Activated T-helper 1 cell treated with anti-CD3 and anti-CD28 coated beads, Interleukin-2, amount 50 U/mL, for 16 hours (primary cell): ENCODE results near the gene PYHIN1.

Experiments used
- DNase-seq, 2 donors: peaks; one replicate each; pipeline ENCODE4 v3.0.0-alpha.2; 2020; ENCODE audit warnings: low read depth in 1 of 2, low spot score in 1 of 2

Gene PYHIN1

DNA sequence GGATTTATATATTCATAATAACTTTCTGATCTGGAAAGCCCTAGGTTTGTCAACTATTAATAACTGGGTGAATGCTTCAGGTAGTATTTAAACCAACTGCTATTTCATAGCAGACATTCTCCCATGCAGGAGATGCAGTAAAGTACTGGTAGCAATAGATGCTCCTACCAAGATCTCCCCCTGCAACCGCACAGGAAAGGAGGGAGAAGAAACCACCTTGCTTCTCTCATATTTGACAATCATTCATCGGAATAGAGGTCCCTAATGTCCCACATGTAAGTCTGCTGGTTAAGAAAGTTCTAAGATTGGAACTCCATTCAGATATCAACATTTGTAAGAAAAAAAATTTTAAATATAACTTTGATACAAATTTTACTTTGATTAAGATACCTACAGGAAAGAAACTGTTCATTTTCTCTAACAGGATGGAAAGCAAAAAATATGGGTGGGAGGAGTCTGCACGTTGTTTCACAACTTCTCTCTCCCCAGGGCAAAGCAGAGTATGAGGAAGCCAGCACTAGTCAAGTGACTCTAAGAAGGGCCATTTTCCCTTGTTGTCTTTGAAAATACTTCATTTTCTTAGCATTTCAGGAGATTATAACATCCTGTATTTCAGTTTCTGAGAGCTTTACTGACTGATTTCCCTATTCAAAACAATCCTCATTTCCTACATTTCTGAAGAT lies at the start of gene PYHIN1:
Gene PYHIN1 (plus strand): TSS at position 498 of the 683 bp plus-strand sequence. CDS start 5,359 bp downstream, outside the sequence.
- DNase-seq: no peak

- DNase-seq: no peak
Observed at GRCh38 chr1:158893654-158894053, 37.7 kb upstream of the PYHIN1 start.

GRCh38 chr1:158898722-158899121 lies 32.6 kb upstream of the PYHIN1 start:
- no peak for DNase-seq

GRCh38 chr1:158901623-158902022 lies 29.7 kb upstream of the PYHIN1 start:
- no peak for DNase-seq

DNA sequence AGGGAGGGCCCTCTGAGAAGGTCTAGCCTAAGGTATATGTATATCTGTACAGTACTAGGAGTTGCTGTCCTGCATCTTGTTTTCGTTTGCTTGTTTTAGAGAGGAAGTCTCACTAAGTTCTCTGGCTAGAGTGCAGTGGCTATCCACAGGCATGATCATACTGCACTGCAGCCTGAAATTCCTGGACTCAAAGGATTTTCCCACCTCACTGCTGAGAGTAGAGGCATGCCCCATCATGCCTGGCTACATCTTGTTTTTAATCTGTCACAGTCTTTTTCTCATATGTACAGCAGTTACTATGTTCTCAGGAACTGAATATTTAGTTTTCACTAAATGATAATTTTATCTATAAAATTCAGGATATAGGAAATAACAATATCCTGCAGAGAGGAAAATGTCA lies 15.3 kb upstream of the PYHIN1 start:
- DNase-seq: no peak

GRCh38 chr1:158924677-158925076 lies 6.7 kb upstream of the PYHIN1 start:
- DNase-seq: no peak

- DNase-seq: no peak
Observed at GRCh38 chr1:158930504-158930903, 848 bp upstream of the PYHIN1 start.

- no peak for DNase-seq
Observed at GRCh38 chr1:158932171-158932570, 819 bp downstream of the PYHIN1 start.

GRCh38 chr1:158933621-158934020 lies 2.3 kb downstream of the PYHIN1 start:
- no peak for DNase-seq

DNA sequence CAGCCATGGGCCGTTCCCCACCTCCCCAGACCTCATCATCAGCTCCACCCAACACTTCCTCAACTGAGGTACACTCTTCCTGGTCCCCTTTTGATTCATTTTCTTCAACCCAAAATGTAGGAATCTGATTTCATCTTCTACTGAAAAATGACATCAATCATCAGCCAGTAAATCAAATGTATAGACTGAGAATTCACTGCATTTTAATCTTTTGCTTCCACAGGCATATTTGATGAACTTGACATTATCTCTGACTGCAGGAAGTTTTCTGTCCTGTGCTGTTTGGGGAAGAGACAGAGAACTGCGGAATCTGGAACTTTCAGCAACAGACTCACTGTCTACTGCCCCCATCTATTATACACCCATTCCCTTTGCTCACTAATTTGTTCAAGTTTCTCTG lies 7.8 kb downstream of the PYHIN1 start:
- DNase-seq: no peak

DNA sequence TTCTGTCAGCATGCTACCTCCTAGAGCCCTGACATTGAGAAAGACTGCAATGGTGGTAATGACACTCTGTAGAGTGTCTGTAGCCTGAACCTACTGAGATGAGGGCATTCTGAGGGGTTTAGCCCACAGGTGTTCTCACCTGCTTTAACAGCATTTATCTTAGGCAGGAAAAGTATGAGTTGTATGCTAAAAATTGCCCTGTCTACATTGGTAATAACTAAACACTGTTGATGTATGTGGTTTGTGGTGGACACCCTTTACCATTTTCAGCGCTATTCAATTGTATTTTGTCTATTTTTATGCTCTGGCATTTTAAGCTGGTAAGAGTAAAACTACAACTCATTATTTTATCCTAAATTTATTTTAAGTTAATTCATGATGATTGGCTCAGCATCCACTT lies 10.0 kb downstream of the PYHIN1 start:
- no peak for DNase-seq

DNA sequence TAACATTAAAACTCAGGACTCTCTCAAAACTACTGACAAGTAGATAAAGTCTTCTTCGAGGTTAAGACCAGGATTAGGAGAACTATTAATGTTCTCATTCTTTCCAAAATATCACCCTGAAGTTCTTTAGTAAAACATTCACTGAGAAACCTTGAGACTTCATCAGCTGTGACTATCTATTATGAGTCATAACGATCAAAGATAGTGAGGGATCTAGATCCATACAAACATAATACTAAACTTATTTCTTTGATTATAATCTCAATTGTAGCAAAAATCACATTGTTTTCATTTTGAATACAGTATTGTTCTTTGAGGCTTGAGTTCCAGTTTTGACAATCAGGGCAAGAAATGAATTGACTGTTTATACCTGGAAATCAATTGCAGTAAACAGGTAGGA lies 11.1 kb downstream of the PYHIN1 start:
- DNase-seq: no peak

DNA sequence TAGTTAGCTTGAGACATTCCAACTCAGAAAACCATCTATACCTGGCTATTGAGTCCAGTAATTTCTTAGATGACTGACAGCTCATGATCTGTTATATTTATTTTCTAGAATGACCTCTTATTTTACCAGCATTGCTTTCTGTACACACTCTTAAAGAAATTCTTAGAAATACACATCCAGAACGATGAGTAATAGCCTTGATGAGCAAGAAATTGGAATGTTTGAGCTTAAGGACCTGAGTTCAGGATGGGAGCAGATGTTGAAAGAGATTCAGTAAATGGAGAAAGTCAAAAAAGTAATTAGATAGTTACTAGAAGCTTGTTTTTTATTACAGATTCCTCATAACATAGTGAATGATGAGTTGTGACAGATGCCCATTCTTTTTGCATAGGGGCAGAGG lies 11.7 kb downstream of the PYHIN1 start:
- DNase-seq: no peak

DNA sequence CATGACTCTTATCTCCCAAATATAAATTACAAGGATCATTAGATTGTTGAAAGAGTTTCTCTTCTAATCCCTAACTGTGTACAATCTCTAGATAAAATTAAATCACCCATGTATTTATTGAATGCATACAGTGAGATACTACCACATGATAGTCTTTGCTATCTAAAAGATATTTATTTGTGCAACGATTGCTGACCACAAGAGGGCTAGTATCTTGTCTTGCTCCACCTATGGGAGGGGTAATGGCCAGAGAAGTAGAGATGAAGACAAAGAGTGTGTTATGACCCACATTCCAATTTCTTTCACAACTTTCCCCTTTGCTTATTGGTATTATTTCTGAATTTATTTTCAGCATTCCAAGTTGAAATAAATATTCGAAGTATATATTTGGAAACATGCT lies 13.7 kb downstream of the PYHIN1 start:
- DNase-seq: no peak

DNA sequence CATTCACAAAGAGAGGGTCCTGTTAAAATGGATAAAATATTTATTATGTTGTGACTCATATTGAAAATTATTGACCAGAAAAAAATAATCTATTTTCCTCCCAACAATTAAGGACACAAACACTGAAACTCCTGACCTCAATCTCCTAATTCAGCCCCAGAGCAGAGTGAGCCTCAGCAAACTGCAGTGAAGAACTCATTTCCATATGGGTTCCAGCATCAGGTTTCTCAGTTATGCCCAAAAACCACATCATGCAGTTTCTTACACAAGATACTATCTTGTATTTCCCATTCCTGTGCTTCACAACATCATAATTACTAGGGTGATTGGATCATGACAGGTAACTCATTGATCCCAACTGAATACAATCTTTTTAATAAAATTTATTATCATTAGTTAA lies 15.4 kb downstream of the PYHIN1 start:
- no peak for DNase-seq

- DNase-seq: no peak
Observed at GRCh38 chr1:158951956-158952355, 20.6 kb downstream of the PYHIN1 start.

DNA sequence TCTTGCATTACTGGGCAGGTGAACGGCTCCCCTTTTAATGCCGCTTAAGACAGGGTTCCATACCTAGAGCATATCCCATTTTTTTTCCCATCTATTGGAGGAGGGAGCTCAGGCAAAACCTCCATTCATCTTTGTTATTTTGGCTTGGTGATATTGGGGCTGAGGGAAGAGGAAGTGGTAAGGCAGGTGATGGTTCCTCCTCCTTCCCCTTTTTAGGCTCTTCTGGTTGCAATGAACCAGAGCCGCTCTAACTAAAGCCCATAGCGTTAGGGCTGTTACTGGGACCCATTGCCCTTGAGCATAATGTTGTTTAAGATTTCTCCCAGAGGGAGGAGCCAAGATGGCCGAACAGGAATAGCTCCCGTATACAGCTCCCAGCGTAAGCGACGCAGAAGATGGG lies 21.1 kb downstream of the PYHIN1 start:
- DNase-seq: no peak

DNA sequence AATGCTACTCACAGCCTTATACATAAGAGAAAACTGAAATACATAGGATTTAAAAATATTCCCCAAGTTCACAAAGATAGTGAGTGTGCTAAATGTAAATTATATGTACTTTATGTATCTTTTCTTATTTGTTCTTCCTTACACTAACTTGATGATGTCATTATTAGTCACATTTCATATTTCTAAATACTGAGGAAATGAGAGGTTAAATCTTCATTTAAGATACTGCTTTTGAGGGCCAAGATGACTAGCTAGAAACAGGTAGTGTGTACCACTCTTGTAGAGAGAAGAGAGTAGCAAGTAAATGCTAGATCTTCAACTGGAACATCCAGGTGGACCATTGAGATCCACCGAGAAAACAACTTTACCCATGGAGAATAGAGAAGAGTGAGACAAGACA lies 29.8 kb downstream of the PYHIN1 start:
- DNase-seq: no peak

GRCh38 chr1:158962983-158963382 lies 31.6 kb downstream of the PYHIN1 start:
- DNase-seq: no peak

- no peak for DNase-seq
Observed at GRCh38 chr1:158969166-158969565, 37.8 kb downstream of the PYHIN1 start.

DNA sequence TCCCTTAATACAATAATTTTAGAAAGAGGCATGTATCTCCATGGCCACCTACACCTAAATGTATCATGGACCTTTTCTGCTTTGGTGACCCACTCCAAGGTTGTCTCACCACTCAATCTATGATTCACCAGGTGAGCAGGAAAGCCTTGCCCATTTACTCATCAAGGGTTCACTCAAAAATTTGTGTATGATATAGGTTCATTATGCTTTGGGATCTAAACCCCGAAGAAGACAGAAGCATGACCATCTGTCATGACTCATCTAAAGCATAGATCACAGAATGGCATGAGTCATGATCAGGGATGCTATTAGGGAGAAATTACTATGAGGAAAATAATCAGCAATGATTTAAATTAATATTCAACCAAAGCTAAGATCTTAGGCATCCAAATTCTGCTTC lies 38.5 kb downstream of the PYHIN1 start:
- DNase-seq: no peak

DNA sequence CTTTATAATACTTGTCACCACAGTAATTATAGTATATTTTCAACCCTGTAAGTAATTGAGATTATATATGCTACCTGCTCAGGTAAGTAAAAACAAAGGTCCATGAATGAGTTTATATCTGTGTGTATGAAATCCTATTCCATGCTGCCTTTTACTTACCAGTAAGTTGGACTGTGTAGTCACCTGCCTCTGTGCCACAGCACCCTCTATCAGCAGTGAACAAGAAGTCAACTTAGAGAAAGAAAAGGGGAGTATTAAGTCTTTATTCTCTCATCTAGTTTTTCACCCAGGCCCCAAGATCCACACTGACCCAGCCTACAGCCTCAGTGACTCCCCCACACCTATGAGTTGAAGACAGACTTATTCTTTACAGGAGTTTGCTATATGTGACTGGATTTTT lies 41.5 kb downstream of the PYHIN1 start:
- no peak for DNase-seq

DNA sequence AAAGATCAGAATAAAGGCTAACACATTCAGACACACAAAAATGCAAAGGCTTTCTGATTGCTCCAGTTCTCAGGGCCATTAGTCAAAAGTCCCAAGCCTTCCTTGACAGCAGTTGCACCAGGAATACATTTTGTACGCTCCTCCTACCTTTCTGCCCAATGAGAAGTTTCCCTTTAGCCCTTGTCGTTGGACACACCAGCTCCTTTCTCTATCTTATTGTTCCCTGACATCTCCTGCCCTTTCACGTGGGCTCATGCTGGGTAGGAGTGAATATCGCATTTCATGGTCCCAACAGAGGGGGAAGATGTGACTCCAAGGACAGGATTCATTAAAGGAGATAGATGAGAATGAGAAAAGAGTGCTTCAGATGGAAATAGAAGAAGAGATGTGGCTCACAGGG lies 44.9 kb downstream of the PYHIN1 start:
- DNase-seq: no peak

DNA sequence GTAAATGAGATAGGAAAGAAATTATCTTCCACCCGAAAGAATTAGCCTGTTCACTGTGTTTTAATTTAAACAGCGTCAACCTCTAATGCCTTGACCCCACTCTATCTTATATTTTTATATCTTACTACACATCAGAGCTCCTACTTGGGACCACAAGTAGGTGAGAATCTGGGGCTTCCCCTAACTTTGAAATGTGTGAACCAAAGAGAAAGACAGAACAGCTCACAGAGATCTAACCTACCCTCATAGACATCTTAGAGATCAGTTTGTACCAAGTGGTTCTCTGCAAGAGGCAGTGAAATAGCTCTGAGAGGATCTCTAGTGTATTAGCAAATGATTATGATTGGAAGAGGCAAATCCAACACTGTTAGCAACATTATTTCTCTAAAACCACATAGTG lies 47.4 kb downstream of the PYHIN1 start:
- no peak for DNase-seq
